Measurements from ENCODE around the gene ABCA5.
"Not testable (repeated sequence)": the region's sequence is repeated elsewhere in the genome, so short reads cannot be mapped to it uniquely, and the experiment has no call there.

The ABCA5 gene

GRCh38 chr17:69198238-69198637 is 128.7 kb downstream of the ABCA5 start:
- no peak for DNase-seq (ENCODE audit: low read depth)

- DNase-seq (ENCODE audit: low read depth): not testable (repeated sequence)
Measured at GRCh38 chr17:69196105-69196653, 130.8 kb downstream of the ABCA5 start.

Data from stimulated activated CD8-positive, alpha-beta memory T cell treated with anti-CD3 and anti-CD28 coated beads, Interleukin-12 subunit alpha, Interleukin-12 subunit beta, amount 100 ng/mL, for 4 hours (primary cell).